ENCODE results near the gene AFDN.

Gene AFDN

DNA sequence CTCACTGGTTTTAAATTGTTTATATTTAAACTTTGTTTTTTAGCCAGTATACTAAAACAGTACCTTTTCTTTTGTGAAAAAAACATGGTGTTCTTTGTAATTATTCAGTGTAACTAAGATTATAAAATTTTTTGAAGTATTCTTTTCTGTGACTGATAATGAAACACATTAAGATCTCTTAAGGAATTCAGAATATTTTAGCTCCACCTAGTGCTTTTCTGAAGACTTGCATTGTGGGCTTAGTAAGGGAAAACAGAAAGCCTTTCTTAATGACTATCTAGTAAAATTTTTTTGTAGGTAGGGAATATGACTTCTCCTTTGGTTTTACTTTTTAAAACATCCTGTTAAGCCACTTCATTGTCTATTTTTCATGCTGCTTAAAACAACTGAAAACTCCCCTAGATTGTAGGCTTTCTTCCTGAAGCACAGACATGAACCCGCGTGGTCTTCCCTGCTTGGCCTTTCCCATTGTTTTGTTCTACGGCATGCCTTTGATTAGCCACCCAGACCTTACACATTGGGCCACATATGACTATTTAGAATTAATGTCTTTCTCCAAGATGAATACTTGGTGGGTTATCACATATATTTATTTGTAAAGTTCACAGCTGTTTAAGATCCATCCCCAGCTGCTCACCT is 72.1 kb downstream of the AFDN start:
- peaks cover 0 to 21% (median 0%) of the 10 kb centered on the region in 11 experiments; a peak in 4 of 22 replicates for H4K20me1 ChIP-seq
- no peak overlapping the region for H3K27ac ChIP-seq
- TF ChIP-seq Cebpa-rat (IDR thresholded peaks at IDR 0.05) = no peak
- no peak overlapping the region for H3K4me2 ChIP-seq
- H3K27me3 ChIP-seq = no peaks in the 10 kb centered on the region
- no peak overlapping the region for H3K9ac ChIP-seq
- H3K36me3 ChIP-seq = peaks cover 15 to 89% (median 26%) of the 10 kb centered on the region in 11 experiments; a peak in 21 of 22 replicates
- no peaks in the 10 kb centered on the region for H3K9me3 ChIP-seq (replicated peaks in 1 of 11)
- H3K4me3 ChIP-seq = no peak overlapping the region
- H3K4me1 ChIP-seq = peaks cover 0 to 5% (median 0%) of the 10 kb centered on the region in 10 experiments; a peak in 2 of 20 replicates

DNA sequence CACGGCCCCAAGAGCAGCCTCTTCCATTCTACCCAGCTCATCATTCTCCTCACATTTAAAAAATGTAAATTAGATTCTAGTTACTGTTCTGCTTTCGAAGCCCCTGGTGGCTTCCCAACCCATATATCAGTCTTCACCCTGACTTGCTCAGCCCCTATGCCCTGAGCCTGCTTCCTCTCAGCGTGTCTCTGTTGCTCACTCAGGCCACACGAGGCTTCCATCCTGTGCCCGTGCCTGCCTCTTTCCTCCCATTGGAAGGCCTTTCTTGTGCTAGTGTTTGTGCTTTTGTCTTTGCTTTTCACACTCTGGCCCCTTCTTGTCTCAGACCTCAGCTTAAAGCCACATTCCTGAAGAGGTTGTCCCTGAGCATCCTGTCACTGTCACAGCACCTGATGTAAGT is 78.1 kb downstream of the AFDN start:
- Histone ChIP-seq H3K27ac (no peak overlapping the region), H4K20me1 (peaks cover 0 to 18% (median 0%) of the 10 kb centered on the region in 11 experiments; a peak in 3 of 22 replicates), H3K4me3 (no peak overlapping the region), H3K27me3 (no peaks in the 10 kb centered on the region), H3K4me2 (no peak overlapping the region), H3K9ac (no peak overlapping the region), H3K36me3 (peaks cover 16 to 76% (median 37%) of the 10 kb centered on the region in 11 experiments; a peak in 21 of 22 replicates), H3K9me3 (replicated peaks in 1 of 11) (no peaks in the 10 kb centered on the region), H3K4me1 (peaks cover 0 to 5% (median 0%) of the 10 kb centered on the region in 10 experiments; a peak in 2 of 20 replicates)
- TF ChIP-seq Cebpa-rat (IDR thresholded peaks at IDR 0.05) = no peak

- Histone ChIP-seq H3K36me3 (peaks cover 28 to 82% (median 49%) of the 10 kb centered on the region in 11 experiments; a peak in 21 of 22 replicates), H3K27me3 (no peaks in the 10 kb centered on the region), H3K4me1 (no peaks in the 10 kb centered on the region), H3K9me3 (replicated peaks in 1 of 11) (no peaks in the 10 kb centered on the region), H3K9ac (no peak overlapping the region), H4K20me1 (peaks cover 0 to 12% (median 0%) of the 10 kb centered on the region in 11 experiments; a peak in 3 of 22 replicates), H3K4me3 (no peak overlapping the region), H3K27ac (no peak overlapping the region), H3K4me2 (no peak overlapping the region)
- no peak for TF ChIP-seq Cebpa-rat (IDR thresholded peaks at IDR 0.05)
These were observed 80.2 kb downstream of the AFDN start for GRCh38 chr6:167906899-167907298.

DNA sequence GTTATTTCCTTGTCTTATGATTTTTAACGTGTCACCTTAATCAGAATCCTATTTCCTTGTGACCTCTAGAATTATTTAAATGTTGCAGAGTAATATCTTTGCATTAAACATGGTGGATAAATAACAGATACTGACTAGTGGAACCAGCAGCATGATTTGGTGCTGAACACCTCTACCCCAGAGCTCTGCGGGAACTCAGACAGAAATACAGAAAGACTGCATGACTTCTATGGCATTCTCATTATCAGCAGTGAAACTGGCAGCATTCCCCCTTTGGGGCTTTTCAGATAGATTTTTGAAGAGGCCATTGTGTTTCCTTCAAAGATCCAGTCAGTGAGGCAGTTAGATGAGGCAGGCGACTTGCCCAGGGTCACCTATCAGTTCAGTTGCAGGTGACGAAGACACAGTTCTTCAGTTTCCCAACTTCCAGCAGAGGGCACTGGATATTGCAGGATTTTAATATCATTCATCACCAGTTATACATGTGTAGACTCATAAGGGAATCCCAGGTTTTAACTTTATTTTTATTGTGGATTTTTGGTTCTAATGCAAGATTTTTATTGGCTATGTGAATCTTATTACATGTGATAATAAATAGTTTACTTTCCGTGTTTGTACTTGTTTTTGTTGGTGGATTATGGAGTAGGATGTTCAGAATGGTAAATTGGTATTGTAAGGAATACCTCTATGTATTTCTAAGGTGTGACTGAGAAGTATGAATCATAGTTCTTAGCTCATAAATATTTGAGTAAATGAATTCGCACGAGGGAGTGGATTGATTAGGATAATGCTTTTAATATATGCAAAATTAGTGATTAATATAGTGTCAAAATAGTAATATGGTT is 81.3 kb downstream of the AFDN start:
- Histone ChIP-seq H3K27me3 (no peaks in the 10 kb centered on the region), H3K27ac (no peak overlapping the region), H3K9ac (no peak overlapping the region), H3K4me1 (no peaks in the 10 kb centered on the region), H3K4me2 (no peak overlapping the region), H4K20me1 (peaks cover 0 to 12% (median 0%) of the 10 kb centered on the region in 11 experiments; a peak in 3 of 22 replicates), H3K36me3 (peaks cover 28 to 82% (median 41%) of the 10 kb centered on the region in 11 experiments; a peak in 21 of 22 replicates), H3K9me3 (replicated peaks in 1 of 11) (no peaks in the 10 kb centered on the region), H3K4me3 (no peak overlapping the region)
- TF ChIP-seq Cebpa-rat (IDR thresholded peaks at IDR 0.05) = no peak

DNA sequence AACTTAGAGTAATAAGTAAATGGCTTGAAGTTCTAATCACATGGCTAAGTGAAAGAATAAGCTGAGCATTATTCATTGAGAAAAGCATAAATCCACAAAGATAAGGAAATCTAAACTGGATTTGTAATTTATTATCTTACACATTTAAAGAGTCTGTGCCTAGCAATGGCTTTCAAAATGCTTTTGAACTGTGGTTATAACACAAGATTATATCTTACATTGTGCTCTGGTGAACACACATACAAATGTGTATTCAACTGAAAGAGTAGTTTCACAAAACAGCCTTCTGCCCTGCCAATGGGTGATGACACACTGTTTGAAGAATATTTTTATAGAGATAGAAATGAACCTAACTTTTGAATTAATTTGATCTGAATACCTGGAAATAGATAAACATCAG is 83.3 kb downstream of the AFDN start:
- peaks cover 0 to 12% (median 0%) of the 10 kb centered on the region in 11 experiments; a peak in 3 of 22 replicates for H4K20me1 ChIP-seq
- peaks cover 31 to 82% (median 39%) of the 10 kb centered on the region in 11 experiments for H3K36me3 ChIP-seq
- no peak for TF ChIP-seq Cebpa-rat (IDR thresholded peaks at IDR 0.05)
- H3K9ac ChIP-seq = no peak overlapping the region
- H3K4me1 ChIP-seq = no peaks in the 10 kb centered on the region
- H3K9me3 ChIP-seq (replicated peaks in 1 of 11) = no peaks in the 10 kb centered on the region
- H3K4me2 ChIP-seq = no peak overlapping the region
- no peak overlapping the region for H3K4me3 ChIP-seq
- H3K27ac ChIP-seq = no peak overlapping the region
- H3K27me3 ChIP-seq = no peaks in the 10 kb centered on the region

DNA sequence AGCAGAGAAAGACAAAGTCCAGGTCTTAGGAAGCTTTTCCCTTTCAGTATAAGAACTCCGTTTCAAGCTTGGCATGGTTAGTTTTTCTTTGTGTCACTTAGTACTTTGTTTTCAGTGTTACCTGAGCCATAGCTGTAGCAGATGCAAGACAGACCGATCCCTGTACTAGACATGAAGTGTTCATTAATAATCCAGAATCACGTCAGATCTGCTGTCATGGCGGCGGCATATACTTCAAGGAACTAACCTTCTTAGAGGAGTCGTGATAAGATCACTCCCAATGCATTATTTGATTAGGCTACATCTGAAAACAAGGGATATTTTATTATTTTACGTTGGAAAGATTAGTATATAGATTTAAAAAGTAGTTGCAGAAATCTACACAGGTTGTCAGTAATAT is 83.9 kb downstream of the AFDN start:
- H3K4me1 ChIP-seq = no peaks in the 10 kb centered on the region

GRCh38 chr6:167912494-167912893 is 85.8 kb downstream of the AFDN start:
- Histone ChIP-seq H3K4me2 (no peak overlapping the region), H3K27ac (no peak overlapping the region), H3K9me3 (replicated peaks in 1 of 11) (no peaks in the 10 kb centered on the region), H3K9ac (no peak overlapping the region), H3K4me3 (no peak overlapping the region), H3K27me3 (no peaks in the 10 kb centered on the region), H4K20me1 (peaks cover 0 to 7% (median 0%) of the 10 kb centered on the region in 11 experiments; a peak in 2 of 22 replicates), H3K36me3 (peaks cover 48 to 91% (median 53%) of the 10 kb centered on the region in 11 experiments), H3K4me1 (no peaks in the 10 kb centered on the region)
- TF ChIP-seq Cebpa-rat (IDR thresholded peaks at IDR 0.05) = no peak

More for the DNA sequence above, 83.9 kb downstream of the AFDN start:
- Histone ChIP-seq H3K9me3 (replicated peaks in 1 of 11) (no peaks in the 10 kb centered on the region), H3K27me3 (no peaks in the 10 kb centered on the region), H3K9ac (no peak overlapping the region), H3K4me3 (no peak overlapping the region), H3K27ac (no peak overlapping the region), H4K20me1 (peaks cover 0 to 12% (median 0%) of the 10 kb centered on the region in 11 experiments; a peak in 3 of 22 replicates), H3K36me3 (peaks cover 35 to 82% (median 39%) of the 10 kb centered on the region in 11 experiments), H3K4me2 (no peak overlapping the region)
- no peak for TF ChIP-seq Cebpa-rat (IDR thresholded peaks at IDR 0.05)

DNA sequence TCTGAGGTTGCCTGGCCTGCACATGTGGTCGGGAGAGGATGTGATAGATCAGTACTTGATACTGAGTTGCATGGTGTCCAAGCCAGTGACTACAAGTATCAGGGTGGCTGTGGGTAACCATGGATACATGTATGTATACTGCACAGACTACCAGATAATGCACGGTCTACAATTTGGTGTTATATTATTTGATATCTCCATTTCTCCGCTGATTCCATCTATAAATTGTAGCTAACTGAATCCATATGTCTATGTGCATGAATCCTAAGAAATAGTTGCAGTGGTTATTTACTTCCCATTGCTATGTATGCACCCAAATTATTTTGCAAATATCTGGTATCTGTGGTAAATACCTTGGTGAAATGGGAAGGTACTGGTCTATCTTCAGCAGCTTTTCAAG is 87.0 kb downstream of the AFDN start:
- Histone ChIP-seq H3K4me1 (no peaks in the 10 kb centered on the region), H3K4me2 (no peak overlapping the region), H3K9me3 (replicated peaks in 1 of 11) (no peaks in the 10 kb centered on the region), H3K4me3 (no peak overlapping the region), H3K27me3 (no peaks in the 10 kb centered on the region), H3K9ac (no peak overlapping the region), H4K20me1 (no peaks in the 10 kb centered on the region; a peak in 1 of 22 replicates), H3K36me3 (peaks cover 56 to 95% (median 63%) of the 10 kb centered on the region in 11 experiments), H3K27ac (no peak overlapping the region)
- no peak for TF ChIP-seq Cebpa-rat (IDR thresholded peaks at IDR 0.05)

DNA sequence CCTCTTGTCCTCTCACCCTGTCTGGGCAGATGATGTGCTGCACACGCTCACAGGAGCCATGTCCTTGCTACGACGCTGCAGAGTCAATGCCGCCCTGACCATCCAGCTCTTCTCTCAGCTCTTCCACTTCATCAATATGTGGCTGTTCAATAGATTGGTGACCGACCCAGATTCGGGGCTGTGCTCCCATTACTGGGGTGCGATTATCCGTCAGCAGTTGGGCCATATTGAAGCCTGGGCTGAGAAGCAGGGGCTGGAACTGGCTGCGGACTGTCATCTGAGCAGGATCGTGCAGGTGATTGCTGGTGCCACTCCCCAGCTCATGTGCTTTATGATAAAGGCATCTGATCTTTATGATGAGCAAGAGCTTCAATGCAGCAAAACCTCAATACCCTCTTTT is 88.4 kb downstream of the AFDN start:
- Histone ChIP-seq H3K9ac (no peak overlapping the region), H3K4me2 (no peak overlapping the region), H3K36me3 (peaks cover 68 to 100% (median 77%) of the 10 kb centered on the region in 11 experiments), H3K27ac (no peak overlapping the region), H3K4me1 (no peaks in the 10 kb centered on the region), H4K20me1 (no peaks in the 10 kb centered on the region; a peak in 1 of 22 replicates), H3K27me3 (no peaks in the 10 kb centered on the region), H3K9me3 (replicated peaks in 1 of 11) (no peaks in the 10 kb centered on the region), H3K4me3 (no peak overlapping the region)
- TF ChIP-seq Cebpa-rat (IDR thresholded peaks at IDR 0.05) = no peak

Measured in BLaER1 treated with 17β-estradiol and CSF1 and Interleukin-3, amounts not matched to agents 10 nM and 100 nM (cell line).